IMR-90 (cell line): Measurements from ENCODE around the gene IMMP1L. TPM values are rescaled to one million over a fixed set of nuclear protein-coding genes. Genes with fewer than 3 reads are reported as not detected.

Experiments
- ATAC-seq: fragments of 200-7000 bp; cut with Tn5 transposase; 2 replicates; pipeline ENCODE4 v1.9.1; 2020; ENCODE audit warnings: low read depth, mild to moderate bottlenecking, moderate library complexity
- BruUV-seq: library from RNA; stranded (reverse); fragments of 400-500 nt; replicated peaks from 2 replicates; lab custom pipeline; 2021; lab: Mats Ljungman, UMichigan
- CTCF ChIA-PET: fragments of 300-600 bp; formaldehyde crosslinking; extraction: SDS; loops from one replicate; lab custom pipeline; 2021; ENCODE audit warnings: antibody characterized with exemption; lab: Yijun Ruan, JAX
- POLR2A ChIA-PET: fragments of 300-600 bp; sonication (Branson Sonifier 250); formaldehyde crosslinking; loops from one replicate; lab custom pipeline; 2022; ENCODE audit warnings: antibody characterized with exemption; ENCODE audit not compliant: unreplicated experiment; lab: Charles Lee
- DNase-seq: peaks from one replicate; pipeline ENCODE4 v3.0.0; 2013
- H2AFZ ChIP-seq: replicated peaks from 2 replicates; pipeline ENCODE3; 2013; ENCODE audit warnings: low read length, mild to moderate bottlenecking; ENCODE audit not compliant: poor library complexity
- H2AK5ac ChIP-seq: 2 replicates; pipeline ENCODE4 v1.6.1; 2013; ENCODE audit warnings: low read depth, low read length, inconsistent platforms
- H2AK9ac ChIP-seq: replicated peaks from 2 replicates; pipeline ENCODE3; 2013; ENCODE audit warnings: mild to moderate bottlenecking, low read depth, low read length, moderate library complexity; ENCODE audit not compliant: poor library complexity
- H2BK120ac ChIP-seq: 2 replicates; pipeline ENCODE4 v1.6.1; 2013; ENCODE audit warnings: low read depth, low read length, inconsistent platforms
- H2BK15ac ChIP-seq: 3 replicates; pipeline ENCODE4 v1.6.1; 2013; ENCODE audit warnings: low read depth, low read length, inconsistent platforms
- H2BK20ac ChIP-seq: 2 replicates; pipeline ENCODE4 v1.6.1; 2013; ENCODE audit warnings: low read depth, mild to moderate bottlenecking, inconsistent platforms, low read length, moderate library complexity
- H2BK5ac ChIP-seq: 2 replicates; pipeline ENCODE4 v1.6.1; 2013; ENCODE audit warnings: mild to moderate bottlenecking, low read depth, low read length, inconsistent platforms; ENCODE audit not compliant: poor library complexity, severe bottlenecking
- H3K14ac ChIP-seq: replicated peaks from 2 replicates; pipeline ENCODE4 v1.6.1; 2013; ENCODE audit warnings: low read depth, low read length, inconsistent platforms
- H3K18ac ChIP-seq: 2 replicates; pipeline ENCODE4 v1.6.1; 2013; ENCODE audit warnings: low read depth, low read length, control low read depth
- H3K23ac ChIP-seq: 2 replicates; pipeline ENCODE4 v1.6.1; 2013; ENCODE audit warnings: low read depth, low read length, inconsistent platforms
- H3K27ac ChIP-seq: 2 replicates; pipeline ENCODE4 v1.5.1; 2013; ENCODE audit warnings: mild to moderate bottlenecking, control low read depth, low read length; ENCODE audit not compliant: insufficient read depth
- H3K27me3 ChIP-seq: 2 replicates; pipeline ENCODE4 v1.6.1; 2013; ENCODE audit warnings: low read length; ENCODE audit not compliant: control insufficient read depth, insufficient read depth
- H3K36me3 ChIP-seq: 2 replicates; pipeline ENCODE4 v1.6.1; 2013; ENCODE audit warnings: low read length, mixed read lengths; ENCODE audit not compliant: control insufficient read depth, insufficient read depth
- H3K4ac ChIP-seq: 2 replicates; pipeline ENCODE4 v1.6.1; 2013; ENCODE audit warnings: low read depth, low read length, inconsistent platforms
- H3K4me1 ChIP-seq: 2 replicates; pipeline ENCODE4 v1.6.1; 2013; ENCODE audit warnings: low read length, mixed read lengths; ENCODE audit not compliant: control insufficient read depth, insufficient read depth
- H3K4me2 ChIP-seq: 2 replicates; pipeline ENCODE4 v1.6.1; 2013; ENCODE audit warnings: low read depth, mild to moderate bottlenecking, control low read depth, low read length, moderate library complexity
- H3K4me3 ChIP-seq: 2 replicates; pipeline ENCODE4 v1.5.1; 2013; ENCODE audit warnings: low read depth, mild to moderate bottlenecking, control low read depth, low read length, moderate library complexity; ENCODE audit not compliant: insufficient read depth
- H3K56ac ChIP-seq: 2 replicates; pipeline ENCODE4 v1.6.1; 2013; ENCODE audit warnings: low read length, inconsistent platforms; ENCODE audit not compliant: insufficient read depth; ENCODE audit errors: extremely low read depth
- H3K79me1 ChIP-seq, 2 experiments: 2 replicates each; pipeline ENCODE4 v1.6.1; 2013; ENCODE audit warnings: low read length in 2 of 2, inconsistent platforms in 1 of 2, low read depth in 1 of 2
- H3K9ac ChIP-seq: 2 replicates; pipeline ENCODE4 v1.6.1; 2013; ENCODE audit warnings: low read depth, low read length, control low read depth
- H3K9me1 ChIP-seq: 2 replicates; pipeline ENCODE4 v1.6.1; 2013; ENCODE audit warnings: low read length, inconsistent platforms; ENCODE audit not compliant: insufficient read depth
- H3K9me3 ChIP-seq: 2 replicates; pipeline ENCODE4 v1.6.1; 2013; ENCODE audit warnings: low read length; ENCODE audit not compliant: control insufficient read depth, insufficient read depth
- H4K20me1 ChIP-seq: 2 replicates; pipeline ENCODE4 v1.6.1; 2013; ENCODE audit warnings: low read length, inconsistent platforms; ENCODE audit not compliant: insufficient read depth
- H4K5ac ChIP-seq: 2 replicates; pipeline ENCODE4 v1.6.1; 2013; ENCODE audit warnings: mild to moderate bottlenecking, low read depth, low read length, control low read depth
- H4K8ac ChIP-seq, 2 experiments: 2 replicates each; pipeline ENCODE4 v1.6.1; 2013; ENCODE audit warnings: low read depth in 2 of 2, low read length in 2 of 2, control low read depth in 1 of 2, inconsistent platforms in 1 of 2
- H4K91ac ChIP-seq: 2 replicates; pipeline ENCODE4 v1.6.1; 2013; ENCODE audit warnings: low read depth, low read length, inconsistent platforms; ENCODE audit not compliant: insufficient read depth
- CEBPB ChIP-seq: IDR thresholded peaks from 2 replicates; pipeline ENCODE4 v1.6.1; 2012; ENCODE audit warnings: low read depth, low read length, improper control_type of control experiment
- CTCF ChIP-seq: conservative IDR thresholded peaks from 2 replicates; pipeline ENCODE4 v1.5.1; 2012; ENCODE audit warnings: mild to moderate bottlenecking, low read depth, low read length, improper control_type of control experiment
- POLR2A ChIP-seq: IDR thresholded peaks from 2 replicates; pipeline ENCODE4 v1.6.1; 2012; ENCODE audit warnings: mild to moderate bottlenecking, low read depth, low read length
- WGBS, 2 experiments: methylation state at CpG; one replicate each; pipeline versions ENCODE4 v1.1.5 to v1.1.7; 2013; ENCODE audit warnings: missing lambda C conversion rate in 2 of 2; ENCODE audit not compliant: insufficient read length in 1 of 2; ENCODE audit errors: extremely low coverage in 2 of 2; 5-methylcytosine and 5-hydroxymethylcytosine counted together
- dilution Hi-C: fragments of 300-500 bp; cut with HindIII; formaldehyde crosslinking; loops from one replicate; pipeline ENCODE4 v1.14.3; 2018; ENCODE audit warnings: low sequenced_read_pairs; ENCODE audit not compliant: unreplicated experiment
- in situ Hi-C: fragments of 300-500 bp; cut with MboI; formaldehyde crosslinking; loops from 3 replicates; pipeline ENCODE4 v1.14.3; 2019; ENCODE audit warnings: low sequenced_read_pairs, inconsistent platforms, mixed read lengths
- intact Hi-C: fragments of 100-400 bp; cut with micrococcal nuclease; formaldehyde crosslinking; loops from 2 replicates; pipeline ENCODE4 v1.10.0; 2022
- polyA plus RNA-seq, 3 experiments: library from polyadenylated mRNA; depleted of rRNA; stranded (reverse); fragments of >200 nt; gene quantifications; 2 replicates each; pipeline ENCODE4 v1.2.3, GENCODE V29; 2012; ENCODE audit warnings: low replicate concordance in 1 of 3
- total RNA-seq: library from RNA; depleted of rRNA; stranded (reverse); fragments of >200 nt; gene quantifications from 2 replicates; pipeline ENCODE4 v1.2.3, GENCODE V29; 2012

The IMMP1L gene
- total and polyA plus RNA-seq, 2 of the 4 experiments (the other 2 are of a cell fraction) = 5.0 to 10.7 TPM

- Histone ChIP-seq H3K27ac (no peak overlapping the region), H4K20me1 (no peaks in the 10 kb centered on the region), H2AK9ac (no peak overlapping the region), H3K36me3 (no peaks in the 10 kb centered on the region), H3K56ac (no peak overlapping the region), H2BK20ac (no peak overlapping the region), H3K14ac (no peak overlapping the region), H4K5ac (no peak overlapping the region), H3K4me3 (no peak overlapping the region), H3K9ac (no peak overlapping the region), H2BK5ac (no peak overlapping the region), H4K8ac (no peak overlapping the region), H3K4ac (no peak overlapping the region), H3K79me1 (peaks cover 0 to 3% of the 10 kb centered on the region in 2 experiments; a peak in 2 of 4 replicates), H3K9me1 (no peaks in the 10 kb centered on the region), H3K9me3 (no peaks in the 10 kb centered on the region), H3K23ac (no peak overlapping the region), H3K4me1 (no peaks in the 10 kb centered on the region), H3K4me2 (no peak overlapping the region), H2BK120ac (no peak overlapping the region), H2AFZ (no peak overlapping the region), H2BK15ac (no peak overlapping the region), H3K27me3 (no peaks in the 10 kb centered on the region), H3K18ac (no peak overlapping the region), H4K91ac (no peak overlapping the region), H2AK5ac (no peak overlapping the region)
- CTCF ChIA-PET = no interaction called here
- intact Hi-C loops (loop anchor here (10.0 kb wide), 1 partner anchor 246 kb away; no protein-coding TSS in a partner anchor), dilution Hi-C loops (no loop called here), in situ Hi-C loops (no loop called here)
- POLR2A ChIA-PET = no interaction called here
- DNase-seq = no peak
- TF ChIP-seq CTCF = no peak
- no peak for TF ChIP-seq POLR2A
- no peak for TF ChIP-seq CEBPB
- no peak for ATAC-seq
- no CpG with 5 or more reads among the region's 3 CpGs for WGBS, 2 experiments
- BruUV-seq = no TSS peak
Measured at GRCh38 chr11:31480930-31481329, 28.5 kb downstream of the IMMP1L start.
